ENCODE results near the gene LHFPL6.

The LHFPL6 gene

GRCh38 chr13:39512687-39513086 is 90.3 kb downstream of the LHFPL6 start:
- no peak for DNase-seq

- no peak for DNase-seq
Measured at GRCh38 chr13:39510316-39510695, 92.7 kb downstream of the LHFPL6 start.

- DNase-seq = no peak
Measured at GRCh38 chr13:39509616-39510315, 93.2 kb downstream of the LHFPL6 start.

- DNase-seq = no peak
Measured at GRCh38 chr13:39506559-39507390, 96.2 kb downstream of the LHFPL6 start.

- no peak for DNase-seq
Measured at GRCh38 chr13:39505151-39505550, 97.8 kb downstream of the LHFPL6 start.

- no peak for DNase-seq
Measured at GRCh38 chr13:39503048-39503447, 99.9 kb downstream of the LHFPL6 start.

GRCh38 chr13:39501702-39502324 is 101.2 kb downstream of the LHFPL6 start:
- no peak for DNase-seq

- DNase-seq = no peak
Measured at GRCh38 chr13:39499604-39500003, 103.4 kb downstream of the LHFPL6 start.

GRCh38 chr13:39498471-39499114 is 104.4 kb downstream of the LHFPL6 start:
- DNase-seq = no peak

- DNase-seq = no peak
Measured at GRCh38 chr13:39496506-39496905, 106.5 kb downstream of the LHFPL6 start.

- DNase-seq = no peak
Measured at GRCh38 chr13:39494633-39495032, 108.4 kb downstream of the LHFPL6 start.

- DNase-seq = no peak
Measured at GRCh38 chr13:39494006-39494405, 109.0 kb downstream of the LHFPL6 start.

GRCh38 chr13:39490136-39490535 is 112.9 kb downstream of the LHFPL6 start:
- no peak for DNase-seq

GRCh38 chr13:39486758-39487157 is 116.2 kb downstream of the LHFPL6 start:
- DNase-seq = no peak

- DNase-seq = no peak
Measured at GRCh38 chr13:39485314-39485700, 117.7 kb downstream of the LHFPL6 start.

GRCh38 chr13:39484506-39485313 is 118.3 kb downstream of the LHFPL6 start:
- DNase-seq = no peak

GRCh38 chr13:39483326-39483725 is 119.7 kb downstream of the LHFPL6 start:
- no peak for DNase-seq

- DNase-seq = no peak
Measured at GRCh38 chr13:39481491-39481890, 121.5 kb downstream of the LHFPL6 start.

GRCh38 chr13:39474600-39474999 is 128.4 kb downstream of the LHFPL6 start:
- DNase-seq = no peak

- no peak for DNase-seq
Measured at GRCh38 chr13:39469676-39470075, 133.3 kb downstream of the LHFPL6 start.

- no peak for DNase-seq
Measured at GRCh38 chr13:39468306-39468705, 134.7 kb downstream of the LHFPL6 start.

GRCh38 chr13:39463611-39464010 is 139.4 kb downstream of the LHFPL6 start:
- no peak for DNase-seq

Measured in right kidney (tissue), 1 donor.